ENCODE results near the gene PALB2. TPM values are rescaled to one million over a fixed set of nuclear protein-coding genes. Genes with fewer than 3 reads are reported as not detected.

The PALB2 gene
- total RNA-seq, 1 experiment from 2014 or later: 40.3 TPM

- Histone ChIP-seq H3K4me2 (ENCODE audit: insufficient read depth, insufficient read length, low read length) (no peak overlapping the region), H3K79me2 (ENCODE audit: insufficient read depth, low read length) (peaks cover 2% of the 10 kb centered on the region; the same call in 1 of the 2 replicates), H4K20me1 (ENCODE audit: control insufficient read depth, insufficient read depth, insufficient read length) (no peaks in the 10 kb centered on the region), H2AFZ (ENCODE audit: low read length) (no peak overlapping the region), H3K79me1 (ENCODE audit: insufficient read depth, low read depth, low read length, poor library complexity, severe bottlenecking) (no peaks in the 10 kb centered on the region), H4K5ac (ENCODE audit: insufficient read length, low read depth, low read length) (no peak overlapping the region), H2BK5ac (ENCODE audit: insufficient read length, low read length) (no peak overlapping the region), H2BK120ac (ENCODE audit: low read depth, low read length, poor library complexity, severe bottlenecking) (no peak overlapping the region), H4K8ac (replicated peaks; ENCODE audit: insufficient read length, low read depth, low read length) (no peak overlapping the region), H2BK20ac (ENCODE audit: low read depth, low read length, poor library complexity, severe bottlenecking) (no peak overlapping the region), H3K14ac (ENCODE audit: insufficient read depth, low read length) (no peak overlapping the region), H3K4ac (ENCODE audit: low read depth, low read length) (no peak overlapping the region), H3T11ph (ENCODE audit: low read length) (no peak overlapping the region), H3K9ac (ENCODE audit: extremely low read depth, insufficient read length, low read length) (no peak overlapping the region), H3K27me3 (ENCODE audit: insufficient read depth, low read length) (no peaks in the 10 kb centered on the region), H3K9me3 (ENCODE audit: control insufficient read depth, low read depth, low read length) (no peaks in the 10 kb centered on the region), H3K23me2 (ENCODE audit: insufficient read length, low read depth, low read length, poor library complexity, severe bottlenecking) (peaks cover 5% of the 10 kb centered on the region), H3K4me1 (ENCODE audit: insufficient read depth, low read length) (no peaks in the 10 kb centered on the region), H2BK15ac (ENCODE audit: low read depth, low read length) (no peak overlapping the region), H3K18ac (ENCODE audit: insufficient read length, low read depth, low read length) (no peak overlapping the region), H3K27ac (ENCODE audit: insufficient read length, low read depth, low read length) (no peak overlapping the region), H3K23ac (ENCODE audit: insufficient read length, low read depth, low read length) (no peak overlapping the region), H3K56ac (ENCODE audit: insufficient read length, low read depth, low read length) (no peak overlapping the region), H2BK12ac (ENCODE audit: insufficient read length, low read depth, low read length) (no peak overlapping the region), H4K91ac (ENCODE audit: insufficient read length, low read depth, low read length) (no peak overlapping the region), H2AK5ac (ENCODE audit: insufficient read length, low read length) (no peak overlapping the region)
- Mint-ChIP-seq H3K4me3 (no peak overlapping the region), H3K27ac (peak overlapping the region in 2 of 3 experiments; percentile 10 to 85; a peak in 3 of 7 replicates), H3K36me3 (ENCODE audit: insufficient read depth in 1 of 3, low read depth in 3 of 3) (peaks cover 0 to 41% (median 16%) of the 10 kb centered on the region in 3 experiments; a peak in 5 of 7 replicates), H3K9me3 (no peaks in the 10 kb centered on the region), H3K4me1 (peaks cover 2 to 8% of the 10 kb centered on the region in 2 experiments; a peak in 3 of 4 replicates), H3K27me3 (ENCODE audit: low read depth) (no peaks in the 10 kb centered on the region; the same call in 1 of the 2 replicates)
- no CpG with 5 or more reads among the region's 8 CpGs for WGBS (ENCODE audit: extremely low coverage, insufficient read length, low lambda C conversion rate)
- no peak for DNase-seq
- no peak for TF ChIP-seq CTCF (conservative IDR thresholded peaks at IDR 0.05)
These were observed 33.0 kb upstream of the PALB2 start for GRCh38 chr16:23673971-23674614.
